HG03280 (cell line): ENCODE results near the gene SIGLEC11.
"Not testable (repeated sequence)": the region's sequence is repeated elsewhere in the genome, so short reads cannot be mapped to it uniquely, and the experiment has no call there.

Source experiments
- ATAC-seq: cut with Tn5 transposase; IDR thresholded peaks from one replicate; pipeline ENCODE4 v1.9.1; 2021; ENCODE audit warnings: mild to moderate bottlenecking, moderate library complexity; ENCODE audit not compliant: unreplicated experiment

Gene SIGLEC11

GRCh38 chr19:49960980-49961379 lies at the start of gene SIGLEC11:
Gene SIGLEC11 (minus strand): TSS chr19:49961172. CDS start chr19:49961081, 91 bp downstream.
- not testable (repeated sequence) for ATAC-seq

GRCh38 chr19:50008532-50008931 lies 47.6 kb upstream of the SIGLEC11 start:
- ATAC-seq = no peak

DNA sequence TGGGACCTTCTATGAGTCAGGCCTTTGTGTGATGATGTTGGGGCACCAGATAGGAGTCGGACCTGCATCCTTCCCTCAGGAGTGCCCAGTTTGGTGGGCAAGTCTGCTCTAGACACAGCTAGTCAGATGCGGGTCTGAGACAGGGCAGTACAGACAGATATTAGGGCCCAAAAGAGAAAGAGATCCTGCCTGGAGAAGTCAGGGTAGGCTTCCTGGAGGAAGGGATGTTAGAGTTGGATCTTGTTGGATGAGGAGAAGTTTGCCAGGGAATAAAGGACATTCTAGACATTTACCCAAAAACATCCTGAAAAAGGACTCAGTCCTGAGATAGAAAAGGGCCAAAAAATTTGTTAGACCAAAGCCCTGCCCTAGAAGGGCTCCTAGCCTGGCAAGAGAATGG lies 47.0 kb upstream of the SIGLEC11 start:
- no peak for ATAC-seq

GRCh38 chr19:50007170-50007569 lies 46.2 kb upstream of the SIGLEC11 start:
- ATAC-seq = no peak

- no peak for ATAC-seq
Measured at GRCh38 chr19:50005428-50005827, 44.5 kb upstream of the SIGLEC11 start.

DNA sequence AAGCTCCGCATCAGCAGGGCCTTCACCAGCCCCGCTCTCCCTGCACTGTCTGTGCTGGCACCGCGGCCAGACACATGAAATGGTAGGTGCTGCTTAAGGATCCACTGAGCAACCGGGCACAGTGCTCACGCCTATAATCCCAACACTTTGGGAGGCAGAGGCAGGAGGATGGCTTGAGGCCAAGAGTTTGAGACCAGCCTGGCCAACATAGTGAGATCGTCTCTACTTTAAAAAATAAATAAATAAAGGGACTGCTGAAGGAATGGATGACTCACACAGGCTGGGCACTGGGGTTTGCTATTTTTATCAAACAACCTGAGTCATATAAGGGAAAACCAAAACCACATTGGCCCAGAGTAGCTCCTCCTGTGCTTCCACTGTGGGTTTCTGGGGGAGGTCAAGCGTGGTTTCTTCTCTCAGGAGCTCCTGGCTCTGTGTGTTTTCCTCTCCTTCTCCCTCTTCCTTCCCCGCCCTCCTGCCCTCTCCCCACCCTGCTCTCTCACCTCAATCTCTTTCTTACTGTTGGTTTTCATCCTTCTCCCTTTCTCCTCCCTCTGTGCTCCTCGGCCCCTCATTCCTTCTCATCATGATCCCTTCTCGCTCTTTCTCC lies 42.9 kb upstream of the SIGLEC11 start:
- ATAC-seq = no peak

- ATAC-seq = no peak
Measured at GRCh38 chr19:50003254-50003788, 42.3 kb upstream of the SIGLEC11 start.

DNA sequence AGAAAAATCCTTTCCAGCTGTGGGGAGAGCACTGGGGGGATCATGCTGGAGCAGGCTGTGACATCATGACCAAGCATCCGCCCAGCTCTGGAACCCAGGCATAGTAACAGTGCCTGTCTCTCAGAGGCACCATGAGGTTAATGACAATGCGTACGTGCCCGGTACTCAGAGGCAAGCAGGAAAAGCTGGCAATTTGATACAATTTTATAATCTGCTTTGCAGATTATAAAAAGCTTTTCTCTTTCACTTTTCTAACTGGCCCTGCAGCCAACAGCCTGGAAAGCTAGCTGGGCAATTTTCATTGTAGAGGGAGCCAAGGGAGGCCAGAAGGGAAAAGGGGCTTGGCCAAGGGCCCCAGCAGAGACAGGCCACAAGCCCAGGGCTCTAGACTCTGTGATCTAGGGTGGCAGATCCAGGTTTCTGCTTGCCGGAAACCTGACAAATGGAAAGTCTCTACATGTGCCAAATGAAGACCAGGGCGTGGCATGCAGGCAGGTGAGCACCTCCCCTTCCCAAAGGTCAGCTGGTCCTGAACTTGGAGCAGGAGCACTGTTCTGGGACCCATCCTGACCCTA lies 41.5 kb upstream of the SIGLEC11 start:
- ATAC-seq = no peak

GRCh38 chr19:50001775-50002174 lies 40.8 kb upstream of the SIGLEC11 start:
- ATAC-seq = no peak

GRCh38 chr19:50000841-50001557 lies 40.0 kb upstream of the SIGLEC11 start:
- no peak for ATAC-seq

GRCh38 chr19:50000038-50000840 lies 39.3 kb upstream of the SIGLEC11 start:
- ATAC-seq = no peak

DNA sequence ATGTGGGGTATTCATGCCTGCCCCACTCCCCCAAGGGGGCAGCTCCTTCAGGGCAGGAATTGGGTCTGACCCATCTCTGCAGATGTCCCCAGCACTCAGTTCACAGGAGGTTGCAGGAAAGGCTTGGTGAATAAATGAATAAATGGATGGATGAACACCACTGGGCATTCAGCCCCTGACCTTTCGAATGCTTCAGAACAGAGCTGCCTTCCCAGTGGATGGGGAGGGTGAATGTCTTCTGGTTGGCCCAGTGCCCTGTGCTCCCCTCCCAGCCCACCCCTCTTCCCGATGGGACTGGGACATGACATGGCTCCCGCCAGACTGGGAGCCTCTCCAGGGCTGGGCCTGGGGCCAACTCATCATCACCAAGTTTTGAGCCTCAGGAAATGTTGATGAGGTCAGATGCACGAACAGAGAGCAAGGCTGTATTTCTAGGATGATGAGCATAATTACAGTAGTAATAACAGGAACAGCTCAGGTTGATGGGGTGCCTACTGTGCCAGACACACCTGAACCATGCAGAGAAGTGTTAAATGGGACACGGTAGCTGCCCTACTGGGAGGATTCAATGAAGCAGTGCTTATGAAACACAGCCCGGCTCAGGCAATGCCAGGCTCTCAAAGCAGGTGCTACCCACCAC lies 38.5 kb upstream of the SIGLEC11 start:
- no peak for ATAC-seq

- no peak for ATAC-seq
Measured at GRCh38 chr19:49997709-49998108, 36.7 kb upstream of the SIGLEC11 start.

DNA sequence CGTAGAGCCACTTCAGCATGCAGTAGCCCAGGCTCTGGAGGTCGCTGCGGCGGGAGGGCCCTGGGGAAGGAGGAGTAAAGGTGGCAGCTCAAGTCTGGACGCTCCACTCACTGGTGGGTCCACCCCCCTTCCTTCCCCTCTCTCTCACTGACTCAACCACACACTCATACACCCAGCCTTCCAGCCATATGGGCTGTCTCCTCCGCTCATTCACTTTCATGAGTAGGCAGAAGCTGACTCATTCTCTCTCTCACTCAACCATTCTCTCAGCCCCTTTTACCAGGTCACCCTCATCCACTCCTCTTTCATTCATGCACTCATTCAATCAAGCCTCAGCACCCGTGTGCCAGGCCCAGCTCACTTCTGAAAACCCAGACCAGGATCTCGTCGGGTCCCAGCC lies 27.5 kb upstream of the SIGLEC11 start:
- no peak for ATAC-seq

DNA sequence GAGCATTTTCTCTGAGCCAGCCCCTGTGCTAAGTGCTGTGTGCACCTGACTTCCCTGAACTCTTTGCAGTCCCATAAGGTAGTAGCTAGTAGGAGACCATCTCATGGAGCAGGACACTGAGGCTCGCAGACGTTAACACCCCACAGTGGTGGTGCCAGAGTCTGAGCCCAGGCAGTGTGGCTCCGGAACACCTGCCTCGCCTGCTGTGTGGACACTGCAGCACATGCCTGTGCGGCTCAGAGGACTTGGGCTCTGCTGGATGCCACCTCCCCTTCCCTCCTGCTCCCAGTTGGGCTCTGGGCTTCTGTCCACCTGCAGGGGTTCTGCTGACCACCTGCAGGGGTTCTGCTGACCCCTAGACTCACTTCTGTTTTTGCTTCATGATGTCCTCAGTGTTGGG lies 27.0 kb upstream of the SIGLEC11 start:
- no peak for ATAC-seq

GRCh38 chr19:49987159-49987698 lies 26.3 kb upstream of the SIGLEC11 start:
- no peak for ATAC-seq

DNA sequence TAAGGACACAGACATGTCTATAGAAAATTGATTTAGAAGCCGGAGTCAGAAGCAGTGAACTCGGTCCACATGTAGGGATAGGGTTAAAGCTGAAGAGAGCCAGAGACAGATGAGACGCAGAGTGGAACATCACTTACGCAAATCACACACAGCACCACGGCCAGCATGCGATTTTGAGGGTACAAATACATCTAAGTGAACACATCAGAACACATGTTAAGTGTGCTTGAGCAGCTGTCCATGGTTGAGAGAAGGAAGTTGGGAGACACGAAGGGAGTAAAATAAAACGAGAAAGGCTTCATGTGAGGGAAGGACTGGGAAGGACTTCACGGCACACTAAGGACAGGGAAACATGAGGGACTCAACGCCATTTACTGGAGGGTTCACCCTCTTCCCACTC lies 25.4 kb upstream of the SIGLEC11 start:
- ATAC-seq = no peak

DNA sequence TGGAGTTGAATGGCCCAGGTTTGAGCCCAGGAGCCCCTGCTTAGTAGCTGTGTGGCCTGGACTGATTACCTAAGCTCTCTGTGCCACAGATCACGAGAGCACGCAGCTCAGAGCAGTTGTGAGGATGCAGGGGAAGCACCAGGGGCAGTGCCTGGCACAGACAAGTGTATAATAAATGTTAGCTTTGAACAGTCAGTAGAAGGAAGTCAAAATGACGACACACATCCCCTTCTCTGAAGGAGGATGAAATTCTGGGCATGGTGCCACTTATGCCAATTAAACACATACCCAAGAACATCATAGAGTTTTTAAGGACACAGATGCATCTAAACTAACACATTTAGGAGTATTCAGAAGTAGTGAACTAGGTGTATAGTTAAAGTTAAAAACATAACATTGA lies 24.9 kb upstream of the SIGLEC11 start:
- no peak for ATAC-seq

- ATAC-seq = no peak
Measured at GRCh38 chr19:49984491-49984890, 23.5 kb upstream of the SIGLEC11 start.

DNA sequence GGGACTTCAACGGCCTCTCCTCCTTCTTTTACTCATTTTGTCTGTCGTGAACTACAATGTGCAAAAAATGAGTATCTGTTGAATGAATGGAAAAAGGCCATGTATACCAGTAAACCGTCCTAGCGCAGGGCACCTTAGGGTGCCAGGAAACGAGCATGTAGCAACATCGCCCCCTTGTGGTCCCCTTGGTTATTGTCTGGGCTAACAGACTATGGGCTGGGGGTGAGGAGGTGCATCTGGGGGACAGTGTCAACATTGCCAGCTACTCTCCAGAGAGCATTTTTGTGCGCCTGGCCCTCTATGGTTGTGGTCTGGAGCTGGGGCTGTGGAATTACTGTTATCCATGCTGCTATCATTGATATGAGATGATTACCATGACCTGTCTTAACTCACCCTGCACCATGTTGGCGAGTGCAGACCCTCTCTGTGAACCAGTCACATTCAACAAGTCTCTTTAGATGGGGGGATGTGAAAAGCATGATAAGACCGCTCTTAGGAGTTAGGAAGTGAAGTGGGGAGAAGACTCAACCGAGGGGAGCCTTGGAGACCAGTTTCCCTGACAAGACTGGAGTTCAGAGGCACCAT lies 22.8 kb upstream of the SIGLEC11 start:
- no peak for ATAC-seq
